Measurements from ENCODE around the gene CELF4.

The CELF4 gene

GRCh38 chr18:37270666-37271052, 294.9 kb downstream of the CELF4 start:
- DNase-seq = no peak

- DNase-seq = no peak
Measured at GRCh38 chr18:37270038-37270665, 295.4 kb downstream of the CELF4 start.

GRCh38 chr18:37266290-37266689, 299.3 kb downstream of the CELF4 start:
- DNase-seq = no peak

GRCh38 chr18:37265382-37265781, 300.2 kb downstream of the CELF4 start:
- DNase-seq = no peak

- DNase-seq = no peak
Measured at GRCh38 chr18:37264956-37265355, 300.6 kb downstream of the CELF4 start.

- DNase-seq = no peak
Measured at GRCh38 chr18:37261988-37262387, 303.6 kb downstream of the CELF4 start.

GRCh38 chr18:37261246-37261840, 304.3 kb downstream of the CELF4 start:
- DNase-seq = no peak

GRCh38 chr18:37260367-37261093, 305.1 kb downstream of the CELF4 start:
- no peak for DNase-seq

- DNase-seq = no peak
Measured at GRCh38 chr18:37259711-37260110, 305.9 kb downstream of the CELF4 start.

GRCh38 chr18:37258819-37259218, 306.8 kb downstream of the CELF4 start:
- no peak for DNase-seq

- no peak for DNase-seq
Measured at GRCh38 chr18:37258131-37258530, 307.5 kb downstream of the CELF4 start.

- no peak for DNase-seq
Measured at GRCh38 chr18:37254973-37255372, 310.6 kb downstream of the CELF4 start.

- no peak for DNase-seq
Measured at GRCh38 chr18:37254236-37254754, 311.3 kb downstream of the CELF4 start.

- no peak for DNase-seq
Measured at GRCh38 chr18:37253394-37254235, 312.0 kb downstream of the CELF4 start.

- no peak for DNase-seq
Measured at GRCh38 chr18:37252854-37253393, 312.7 kb downstream of the CELF4 start.

GRCh38 chr18:37252342-37252741, 313.3 kb downstream of the CELF4 start:
- no peak for DNase-seq

GRCh38 chr18:37251679-37252078, 313.9 kb downstream of the CELF4 start:
- DNase-seq = no peak

GRCh38 chr18:37249895-37250618, 315.5 kb downstream of the CELF4 start:
- DNase-seq = no peak

GRCh38 chr18:37249171-37249886, 316.3 kb downstream of the CELF4 start:
- no peak for DNase-seq

GRCh38 chr18:37248281-37248680, 317.3 kb downstream of the CELF4 start:
- no peak for DNase-seq

GRCh38 chr18:37247497-37248161, 318.0 kb downstream of the CELF4 start:
- no peak for DNase-seq
